GM19372 (cell line): ENCODE data around the gene EFEMP2.
A peak's percentile ranks its signal among the peaks of the same experiment; 100 is the strongest.
"Not testable (repeated sequence)": the region's sequence is repeated elsewhere in the genome, so short reads cannot be mapped to it uniquely, and the experiment has no call there.

Experiments
- ATAC-seq: cut with Tn5 transposase; IDR thresholded peaks from one replicate; pipeline ENCODE4 v1.9.1; 2021; ENCODE audit warnings: mild to moderate bottlenecking, low read depth, moderate library complexity; ENCODE audit not compliant: unreplicated experiment

EFEMP2 gene

DNA sequence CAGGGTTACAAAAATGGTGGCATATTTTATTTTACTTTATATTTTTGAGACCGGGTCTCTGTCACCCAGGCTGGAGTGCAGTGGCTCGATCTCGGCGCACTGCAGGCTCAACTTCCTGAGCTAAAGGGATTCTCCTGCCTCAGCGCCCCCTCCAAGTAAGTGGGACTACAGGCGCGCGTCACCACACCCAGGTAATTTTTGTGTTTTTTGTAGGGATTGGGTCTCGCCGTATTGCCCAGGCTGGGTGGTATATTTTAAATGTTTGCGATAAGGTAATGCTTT is 28.2 kb upstream of the EFEMP2 start:
- ATAC-seq, result no peak

DNA sequence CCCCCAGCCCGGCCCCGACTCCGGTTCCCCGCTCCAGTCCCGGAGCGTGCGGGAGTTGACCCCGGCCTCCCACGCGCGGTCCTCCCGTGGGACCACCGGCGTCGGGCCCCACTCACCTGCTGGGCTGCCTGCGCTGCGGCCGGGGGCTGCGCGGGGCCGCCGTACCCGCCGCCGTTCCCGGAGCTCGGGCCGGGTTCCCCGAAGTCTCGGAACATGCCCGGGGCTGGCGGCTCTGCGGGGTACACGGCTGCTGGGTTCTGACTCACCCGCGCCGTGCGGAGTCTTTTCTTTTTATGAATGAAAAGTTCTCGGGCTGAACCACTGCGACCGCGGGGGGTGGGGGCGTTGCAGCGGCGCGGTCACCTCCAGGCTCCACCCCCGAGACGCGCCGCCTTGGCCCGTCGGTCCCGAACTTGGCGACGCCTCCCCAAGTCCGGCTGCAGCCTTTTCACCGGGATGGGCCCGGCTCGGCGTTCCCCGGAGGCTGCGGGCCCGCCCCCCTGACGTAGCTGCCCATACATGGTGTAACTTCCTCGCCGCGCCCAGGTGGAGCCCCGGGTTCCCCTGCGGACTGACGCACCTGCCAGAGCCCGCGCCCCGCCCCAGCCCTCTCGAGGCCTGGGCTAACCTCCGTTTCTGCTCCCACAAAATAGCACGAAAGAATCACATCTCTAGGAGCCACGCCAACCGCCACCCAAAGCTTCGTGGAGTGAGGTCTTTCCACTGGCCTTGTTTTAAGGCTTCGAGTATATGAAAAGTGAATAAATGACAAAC is 27.7 kb upstream of the EFEMP2 start, which contains the start of gene FOSL1:
Gene FOSL1 (minus strand): TSS at position 264 of the 774 bp plus-strand sequence. CDS start 49 bp downstream, at position 215.
- ATAC-seq, result peak; percentile 74

DNA sequence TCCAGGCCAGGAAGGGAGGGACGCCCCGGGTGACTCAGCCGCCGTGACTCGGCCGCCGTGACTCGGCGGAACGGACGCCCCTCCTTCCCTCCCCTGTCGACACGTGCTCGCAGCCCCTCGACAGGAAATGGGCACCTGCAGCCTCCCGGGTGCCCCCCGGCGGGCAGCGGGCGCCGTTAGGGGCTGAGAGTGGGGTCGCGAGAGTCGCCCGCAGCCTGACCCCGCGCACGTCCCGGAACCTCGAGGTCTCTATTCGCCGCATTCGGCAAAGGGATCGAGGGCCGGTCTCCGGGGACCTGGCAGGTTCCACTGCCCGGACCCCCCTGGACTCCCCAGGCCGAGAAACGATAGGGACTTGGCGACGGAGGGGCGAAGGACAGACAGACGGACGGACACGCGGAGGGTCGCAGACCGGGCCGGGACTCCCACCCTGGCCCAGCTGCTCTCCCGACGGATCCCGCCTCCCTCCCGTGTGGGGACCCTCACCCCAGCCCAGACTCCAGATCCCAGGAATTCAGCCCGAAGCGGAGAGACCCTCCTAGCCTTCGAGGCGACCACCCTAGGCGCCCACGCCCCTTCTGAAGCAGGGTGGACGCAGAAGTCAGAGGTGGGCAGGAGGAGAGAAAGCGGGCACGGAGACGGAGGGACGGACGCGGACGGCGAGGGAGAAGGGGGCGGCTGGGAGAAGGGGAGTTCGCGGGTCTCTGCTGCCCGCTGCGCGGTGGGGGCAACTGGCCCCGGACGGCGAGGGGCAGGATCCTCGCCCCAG is 26.9 kb upstream of the EFEMP2 start:
- ATAC-seq, result no peak

DNA sequence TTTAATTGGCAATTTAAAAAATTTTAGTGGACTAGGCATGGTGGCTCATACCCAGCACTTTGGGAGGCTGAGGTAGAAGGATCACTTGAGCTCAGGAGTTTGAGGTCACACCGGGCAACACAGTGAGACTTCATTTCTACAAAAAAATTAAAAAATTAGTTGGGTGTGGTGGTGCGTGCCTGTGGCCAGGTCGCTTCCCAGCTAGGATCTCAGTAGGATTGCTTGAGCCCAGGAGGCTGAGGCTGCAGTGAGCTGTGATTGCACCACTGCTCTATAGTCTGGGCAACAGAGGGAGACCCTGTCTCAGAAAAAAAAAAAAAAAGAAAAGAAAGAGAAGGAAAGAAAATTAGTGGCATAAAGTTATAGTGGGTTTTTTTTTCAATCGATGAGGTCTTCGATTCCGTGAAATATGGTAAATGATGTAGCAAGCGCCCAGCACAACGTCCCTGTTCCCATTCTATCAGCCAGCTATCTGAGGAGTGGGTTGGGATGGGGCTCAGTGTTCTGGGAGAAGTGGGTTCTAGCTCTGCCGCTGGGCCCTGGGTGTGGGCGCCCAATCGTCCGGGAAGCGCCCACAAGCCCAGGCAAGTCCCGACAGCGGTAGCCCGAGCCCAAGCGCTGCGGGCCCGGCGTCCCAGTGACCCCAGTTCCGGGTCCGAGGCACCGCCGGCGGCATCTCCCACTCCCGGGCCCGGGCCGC is 26.2 kb upstream of the EFEMP2 start:
- ATAC-seq, result no peak

DNA sequence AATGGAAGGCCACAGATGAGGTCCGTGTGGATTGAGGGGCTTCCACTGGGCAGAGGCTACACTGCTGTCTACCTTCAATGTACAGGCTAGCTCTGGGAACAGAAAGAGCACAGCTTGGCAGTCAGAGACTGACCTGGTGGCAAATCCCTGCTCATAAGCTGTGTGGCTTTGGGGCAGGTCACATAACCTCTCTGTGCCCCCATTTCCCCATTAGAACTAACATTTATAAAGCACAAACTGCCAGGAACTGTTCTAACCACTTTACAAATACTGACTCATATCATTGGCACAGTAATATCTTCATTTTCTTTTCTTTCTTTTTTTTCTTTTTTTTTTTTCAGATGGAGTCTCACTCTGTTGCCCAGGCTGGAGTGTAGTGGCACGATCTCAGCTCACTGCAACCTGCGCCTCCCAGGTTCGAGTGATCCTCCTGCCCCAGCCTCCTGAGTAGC is 24.4 kb upstream of the EFEMP2 start:
- no peak for ATAC-seq

DNA sequence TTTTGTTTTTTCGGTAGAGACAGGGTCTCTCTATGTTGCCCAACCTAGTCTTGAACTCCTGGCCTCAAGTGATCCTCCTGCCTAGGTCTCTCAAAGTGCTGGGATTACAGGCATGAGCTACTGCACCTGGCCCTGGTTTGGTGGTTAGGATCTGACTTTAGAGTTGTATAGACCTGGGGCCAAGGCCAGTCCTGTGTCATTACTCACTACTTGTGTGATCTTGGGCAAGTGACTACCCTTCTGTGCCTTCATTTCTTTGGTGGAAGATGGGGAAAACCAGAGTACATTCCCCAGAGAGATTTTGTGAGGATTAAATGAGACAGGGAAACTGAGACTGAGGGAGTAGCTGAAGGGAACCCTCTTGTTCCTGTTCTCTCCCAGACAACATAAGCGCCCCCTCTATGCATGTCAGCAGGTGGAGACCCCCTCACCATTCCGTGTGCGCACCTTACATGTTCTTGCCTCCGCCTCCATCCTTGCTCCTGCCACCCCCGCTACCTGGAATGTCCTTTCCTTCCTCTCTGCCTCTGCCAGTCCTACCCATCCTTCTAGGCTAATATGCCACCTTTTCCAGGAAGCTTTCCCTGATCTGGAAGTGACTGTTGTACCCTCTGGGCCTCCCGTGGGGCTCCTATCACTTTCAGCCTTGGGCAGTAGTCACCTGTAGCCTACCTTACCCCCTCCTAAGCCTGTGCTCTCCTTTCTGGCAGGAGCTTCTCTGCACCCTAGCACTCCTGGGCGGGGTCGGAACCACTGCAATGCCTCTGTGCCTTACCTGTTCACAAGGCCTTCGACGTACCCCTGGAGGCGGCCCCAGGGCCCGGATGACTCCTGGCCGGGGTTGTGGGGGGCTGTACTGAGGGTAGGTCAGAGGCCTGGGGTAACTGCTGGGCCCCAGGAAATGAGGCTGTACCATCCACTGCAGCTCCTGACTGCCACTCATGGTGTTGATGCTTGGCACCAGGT is 23.7 kb upstream of the EFEMP2 start:
- ATAC-seq, result no peak

DNA sequence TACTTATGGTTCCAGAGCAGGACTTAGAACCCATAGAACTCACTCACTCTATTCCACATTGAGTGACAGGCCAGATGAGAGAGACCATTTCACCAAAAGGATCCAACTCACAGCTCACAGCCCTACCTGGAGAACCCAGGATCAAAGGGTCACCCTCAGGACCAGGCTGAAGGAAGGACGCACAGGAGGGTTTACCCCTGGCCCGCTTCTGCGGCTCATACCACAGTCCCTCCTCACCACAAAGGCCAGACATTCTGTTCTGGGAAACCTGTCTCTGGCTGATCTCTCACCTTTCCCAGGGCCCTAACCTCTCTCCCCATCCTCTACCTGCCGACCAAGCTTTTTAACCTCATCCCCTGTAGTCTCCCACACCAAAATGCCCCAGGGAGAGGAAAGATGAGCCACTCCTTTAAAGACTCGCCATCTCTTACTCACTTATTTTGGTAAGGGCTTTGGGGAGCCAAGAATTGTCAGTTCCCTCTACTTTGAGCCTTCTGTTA is 22.9 kb upstream of the EFEMP2 start:
- no peak for ATAC-seq

DNA sequence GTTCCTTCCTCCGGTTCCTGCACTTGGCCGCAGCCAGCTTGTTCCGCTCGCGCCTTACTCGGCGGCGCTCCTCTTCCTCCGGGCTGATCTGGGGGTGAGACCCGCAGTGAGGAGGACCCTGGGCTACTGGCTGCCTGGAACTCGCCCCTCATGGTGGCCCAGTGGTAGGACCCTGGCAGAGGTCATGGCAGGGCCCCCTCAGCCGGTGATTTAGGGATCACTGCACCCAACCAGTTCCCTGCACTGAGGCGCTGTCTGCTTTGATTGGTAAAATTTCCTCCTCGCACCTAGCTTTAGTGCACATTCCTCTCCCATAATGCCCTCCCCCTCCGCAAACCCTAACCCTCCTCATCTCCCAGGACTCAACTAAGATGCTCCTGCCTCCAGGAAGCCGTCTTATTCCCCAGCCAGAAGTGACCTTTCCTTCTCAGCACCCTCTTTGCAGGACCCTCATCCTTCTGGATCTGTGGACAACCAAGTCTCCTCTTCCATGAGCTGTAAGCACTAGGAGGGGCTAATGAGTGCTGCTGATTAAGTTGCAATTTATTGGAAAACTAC is 21.5 kb upstream of the EFEMP2 start:
- no peak for ATAC-seq

DNA sequence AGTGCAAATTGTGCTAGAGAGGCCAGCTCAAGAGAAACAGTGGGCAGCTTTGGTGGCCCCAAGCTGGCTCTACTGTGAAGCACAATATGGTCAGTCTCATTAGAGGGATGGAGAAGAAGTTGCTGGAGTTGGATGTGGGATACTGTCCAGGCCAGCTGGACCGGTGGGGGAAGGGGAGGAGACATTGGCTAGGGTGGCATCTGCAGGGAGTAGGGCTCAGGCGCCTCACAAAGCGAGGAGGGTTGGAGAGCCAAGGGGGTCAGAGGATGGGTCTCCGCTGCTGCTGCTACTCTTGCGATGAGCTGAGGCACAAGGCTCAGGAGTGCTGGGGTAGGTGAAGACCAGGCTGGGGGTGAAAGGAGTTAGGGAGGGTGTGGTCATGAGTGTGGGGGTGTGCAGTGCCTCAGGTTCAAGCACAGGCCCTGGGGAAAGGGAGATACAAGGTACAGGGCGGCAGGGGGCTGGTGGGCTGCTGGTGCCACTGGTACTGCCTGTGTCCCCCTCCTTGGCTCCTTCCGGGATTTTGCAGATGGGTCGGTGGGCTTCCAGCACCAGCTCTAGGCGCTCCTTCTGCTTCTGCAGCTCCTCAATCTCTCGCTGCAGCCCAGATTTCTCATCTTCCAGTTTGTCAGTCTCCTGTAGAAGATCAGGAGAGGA is 20.2 kb upstream of the EFEMP2 start:
- ATAC-seq, result no peak

DNA sequence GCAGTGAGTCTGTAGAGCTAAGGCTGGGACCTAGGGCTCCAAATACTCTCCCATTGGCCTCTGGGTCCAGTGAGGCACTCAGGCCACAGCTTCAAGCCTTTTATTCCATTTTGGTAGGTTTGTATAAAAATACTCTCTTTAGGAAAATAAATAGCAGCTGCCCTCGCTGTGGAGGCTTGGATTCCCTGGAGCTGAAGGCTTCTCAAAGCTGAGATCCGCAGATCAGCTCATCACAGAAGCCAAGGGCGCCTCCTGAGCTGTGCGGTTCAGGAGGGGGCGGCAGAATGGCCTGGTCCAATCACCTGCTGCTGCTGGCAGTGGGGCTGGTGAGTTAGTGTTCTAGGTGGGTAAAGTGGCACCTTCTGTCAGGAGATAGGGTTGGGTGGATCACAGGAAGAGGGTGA is 19.5 kb upstream of the EFEMP2 start:
- not testable (repeated sequence) for ATAC-seq

DNA sequence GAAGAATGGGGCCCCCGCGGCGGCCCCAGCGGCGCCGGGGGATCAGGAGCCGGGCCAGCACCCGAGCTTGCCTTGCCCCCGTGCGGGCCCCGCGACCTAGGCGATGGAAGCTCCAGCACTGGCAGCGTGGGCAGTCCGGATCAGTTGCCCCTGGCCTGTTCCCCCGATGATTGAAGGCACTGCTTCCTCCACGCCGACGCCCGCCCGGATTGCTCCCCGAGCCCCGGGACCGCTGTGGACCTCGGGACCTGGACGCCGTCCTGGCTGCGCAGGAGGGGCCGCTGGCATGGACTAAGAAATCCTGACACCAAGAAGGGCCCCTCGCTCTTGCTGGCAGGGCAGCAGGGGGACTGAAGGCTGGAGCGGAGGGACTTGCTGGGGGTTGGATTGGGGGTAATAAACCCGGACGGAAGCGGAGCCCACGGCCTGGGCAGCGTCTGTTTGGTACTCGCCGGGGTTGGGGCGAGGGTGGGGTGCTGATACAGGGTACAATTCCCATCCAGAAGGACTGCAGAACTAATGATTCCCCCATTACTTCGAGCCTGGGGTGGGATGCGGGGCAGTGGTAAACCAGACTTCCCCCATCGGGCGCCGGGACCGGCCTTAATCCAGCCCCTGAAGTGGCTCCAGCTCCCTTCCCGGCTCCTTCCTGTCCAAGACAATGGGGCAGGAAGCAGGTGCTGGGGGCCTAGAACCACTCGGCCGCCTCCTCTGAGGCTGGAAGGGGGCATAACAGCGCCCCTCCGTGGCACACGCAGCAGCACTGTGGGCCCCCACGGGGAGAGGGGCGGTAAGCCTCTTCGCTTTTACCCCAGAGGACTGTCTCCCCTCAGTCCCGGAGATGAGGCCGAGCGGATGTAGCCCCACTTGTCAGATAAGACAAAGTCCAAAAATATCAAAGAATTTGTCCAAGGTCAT is 18.9 kb upstream of the EFEMP2 start:
- ATAC-seq, result no peak

DNA sequence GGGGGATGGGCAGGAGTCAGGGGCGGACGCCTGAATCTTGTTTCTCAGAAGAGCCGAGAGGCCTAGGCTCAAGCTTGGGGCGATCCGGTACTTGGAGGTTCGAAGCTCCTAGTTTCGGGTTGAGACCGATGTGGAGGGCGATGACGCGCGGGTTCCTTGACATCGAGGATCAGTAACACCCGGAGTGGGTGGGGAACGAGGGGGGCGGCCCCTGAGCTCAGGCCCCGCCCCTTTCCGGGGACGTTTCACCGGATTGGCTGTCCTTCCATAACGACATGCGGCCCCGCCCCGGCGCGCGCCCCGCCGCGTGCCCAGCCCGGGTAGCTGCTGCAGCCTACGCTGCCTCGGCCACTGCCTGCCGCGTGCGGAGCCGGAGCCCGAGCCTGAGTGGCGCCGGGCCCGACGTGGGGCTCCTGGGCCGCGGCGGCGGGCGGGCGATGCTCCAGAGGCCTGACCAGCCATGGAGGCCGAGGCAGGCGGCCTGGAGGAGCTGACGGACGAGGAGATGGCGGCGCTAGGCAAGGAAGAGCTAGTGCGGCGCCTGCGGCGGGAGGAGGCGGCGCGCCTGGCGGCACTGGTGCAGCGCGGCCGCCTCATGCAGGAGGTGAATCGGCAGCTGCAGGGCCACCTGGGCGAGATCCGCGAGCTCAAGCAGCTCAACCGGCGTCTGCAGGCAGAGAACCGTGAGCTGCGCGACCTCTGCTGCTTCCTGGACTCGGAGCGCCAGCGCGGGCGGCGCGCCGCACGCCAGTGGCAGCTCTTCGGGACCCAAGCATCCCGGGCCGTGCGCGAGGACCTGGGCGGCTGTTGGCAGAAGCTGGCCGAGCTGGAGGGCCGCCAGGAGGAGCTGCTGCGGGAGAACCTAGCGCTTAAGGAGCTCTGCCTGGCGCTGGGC is 18.0 kb upstream of the EFEMP2 start, which contains the start of gene CCDC85B:
Gene CCDC85B (plus strand): TSS at position 350 of the 895 bp plus-strand sequence. CDS start 111 bp downstream, at position 461.
- peak; percentile 48 for ATAC-seq

DNA sequence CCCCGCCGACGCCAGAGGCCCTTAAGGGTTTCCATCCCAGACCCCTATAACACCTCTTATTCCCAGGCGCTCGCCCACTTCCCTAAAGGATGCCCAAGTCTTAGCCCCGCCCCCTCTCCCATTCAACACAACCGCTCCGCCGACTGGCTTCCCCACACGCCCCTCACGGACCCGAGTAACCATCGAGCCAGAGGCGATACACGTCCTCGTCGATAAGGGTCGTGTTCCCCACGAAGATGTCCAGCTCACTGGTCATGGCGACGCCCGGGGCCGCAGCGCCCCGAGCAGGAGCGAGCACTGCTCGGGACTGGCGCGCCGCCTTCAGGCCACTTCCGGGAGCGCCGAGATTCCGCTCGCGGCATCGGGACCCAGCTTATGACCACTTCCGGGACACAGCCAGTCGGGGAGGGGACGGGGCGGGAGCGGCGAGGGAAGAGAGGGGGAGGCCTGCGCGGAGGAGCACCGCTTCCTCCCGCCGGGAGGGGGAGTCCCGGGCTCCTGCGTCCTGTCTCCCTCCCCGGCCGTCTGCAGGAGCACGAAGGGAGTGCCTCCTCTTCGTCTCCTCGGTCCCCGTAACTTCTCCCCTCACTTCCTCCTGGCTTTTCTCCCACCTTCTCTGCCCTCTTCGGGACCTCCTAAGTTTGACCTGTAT is 15.7 kb upstream of the EFEMP2 start, which contains the start of gene FIBP:
Gene FIBP (minus strand): TSS at position 309 of the 652 bp plus-strand sequence. CDS start 53 bp downstream, at position 256.
- ATAC-seq, result peak; percentile 52

DNA sequence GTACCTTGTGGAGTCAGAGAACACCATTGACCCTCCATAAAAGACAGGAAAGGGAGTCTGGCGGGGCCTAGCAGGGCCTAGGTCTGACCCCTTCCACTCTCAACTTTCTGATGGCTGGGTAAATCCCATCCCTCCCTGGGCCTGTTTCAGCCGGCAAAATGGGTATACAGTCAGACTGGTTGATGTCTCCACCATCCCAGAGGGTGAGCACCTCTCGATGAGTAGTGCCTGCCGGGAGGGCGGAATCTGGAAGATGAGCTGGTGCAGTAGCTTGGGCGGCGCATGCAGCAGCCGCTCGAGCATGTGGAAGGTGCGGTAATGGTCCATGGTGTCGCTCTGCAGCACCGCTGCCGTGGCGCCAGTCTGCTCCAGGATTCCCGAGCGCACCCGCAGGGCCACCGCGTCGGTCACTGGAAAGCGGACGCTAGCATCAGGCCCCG is 15.1 kb upstream of the EFEMP2 start:
- no peak for ATAC-seq

DNA sequence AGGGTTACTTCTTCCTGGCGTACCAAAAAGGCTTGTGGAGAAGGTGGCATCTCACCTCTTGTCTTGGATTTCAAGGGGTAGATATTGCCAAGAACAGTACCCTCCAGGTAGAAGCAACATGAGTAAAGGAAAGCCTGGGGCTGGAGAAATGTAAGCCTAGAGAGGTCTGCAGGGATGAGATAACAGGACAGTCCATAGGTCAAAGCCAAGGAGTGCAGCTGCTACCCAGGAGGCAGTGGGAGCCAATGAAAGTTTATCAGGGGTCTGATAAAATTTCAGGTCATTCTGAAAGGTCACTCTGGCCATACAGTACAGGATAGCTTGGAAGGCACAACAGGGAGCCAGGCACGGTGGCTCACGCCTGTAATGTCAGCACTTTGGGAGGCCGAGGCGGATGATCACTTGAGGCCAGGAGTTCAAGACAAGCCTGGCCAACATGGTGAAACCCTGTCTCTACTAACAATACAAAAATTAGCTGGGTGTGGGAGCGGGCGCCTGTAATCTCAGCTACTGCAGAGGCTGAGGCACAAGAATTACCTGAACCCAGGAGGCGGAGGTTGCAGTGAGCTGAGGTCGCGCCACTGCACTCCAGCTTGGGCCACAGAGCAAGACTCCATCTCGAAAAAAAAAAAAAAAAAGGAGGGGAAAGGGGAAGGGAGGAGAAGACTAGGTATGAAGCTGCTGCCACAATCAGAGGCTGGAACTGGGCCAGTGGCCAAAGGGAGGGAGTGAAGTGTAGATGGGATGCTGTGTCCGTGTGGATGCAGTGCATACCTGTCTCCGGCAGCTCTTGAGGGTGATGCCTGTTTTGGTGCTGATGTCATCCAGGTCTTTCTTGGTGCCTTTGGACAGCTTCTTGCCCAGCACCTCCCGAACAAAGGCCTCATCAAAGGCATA is 14.5 kb upstream of the EFEMP2 start:
- ATAC-seq, result no peak
